K562 (cell line): Measurements from ENCODE around the gene SETX. TPM values are rescaled to one million over a fixed set of nuclear protein-coding genes. Genes with fewer than 3 reads are reported as not detected.
A peak's percentile ranks its signal among the peaks of the same experiment; 100 is the strongest.

Experiments
- ATAC-seq: fragments of 200-7000 bp; cut with Tn5 transposase; 3 replicates; pipeline ENCODE4 v1.9.1; 2020; ENCODE audit warnings: moderate library complexity
- BruUV-seq: library from RNA; stranded (reverse); fragments of 400-500 nt; replicated peaks from 2 replicates; lab custom pipeline; 2021; lab: Mats Ljungman, UMichigan
- CTCF ChIA-PET: fragments of 300-600 bp; formaldehyde crosslinking; extraction: SDS; loops from one replicate; lab custom pipeline; 2021; ENCODE audit warnings: low intra/inter-chr PET ratio; lab: Yijun Ruan, JAX
- POLR2A ChIA-PET: fragments of 300-600, 350-650 bp; sonication (Branson Sonifier 250); formaldehyde crosslinking; extraction: SDS; loops from one replicate; lab custom pipeline; 2021; ENCODE audit warnings: antibody characterized with exemption, inconsistent platforms; lab: Yijun Ruan, JAX
- DNase-seq, 4 experiments: peaks; one replicate each; pipeline versions ENCODE4 v3.0.0 to v3.0.0-alpha.2; 2011 to 2018; ENCODE audit warnings: low spot score in 3 of 4, mixed read lengths in 3 of 4; ENCODE audit errors: extremely low read depth in 1 of 4
- FAIRE-seq: peaks from 2 replicates; lab custom pipeline; 2011; peaks lifted over from hg19 to GRCh38; lab: Jason Lieb, UNC
- H2AFZ ChIP-seq: 2 replicates; pipeline ENCODE4 v1.6.0; 2011; ENCODE audit warnings: low read depth, low read length, control low read depth, inconsistent platforms
- H3K27ac ChIP-seq: fragments of 200-600 bp; 3 replicates; pipeline ENCODE4 v1.8.0; 2011; ENCODE audit warnings: low read depth, mild to moderate bottlenecking, control low read depth, inconsistent platforms, low read length, moderate library complexity, mixed read lengths; ENCODE audit errors: extremely low read depth
- H3K27me3 ChIP-seq, 2 experiments: fragments of 300-600 bp in 1 of 2; 2 replicates in 1 of 2; 3 replicates in 1 of 2; pipeline versions ENCODE4 v1.6.0 to v1.8.0; 2011; ENCODE audit warnings: inconsistent platforms in 2 of 2, low read length in 2 of 2, mild to moderate bottlenecking in 1 of 2, mixed read lengths in 1 of 2, moderate library complexity in 1 of 2; ENCODE audit not compliant: control insufficient read depth in 2 of 2, insufficient read depth in 2 of 2
- H3K36me3 ChIP-seq: fragments of 300-600 bp; 3 replicates; pipeline ENCODE4 v1.8.0; 2011; ENCODE audit warnings: mild to moderate bottlenecking, low read length, inconsistent platforms; ENCODE audit not compliant: control insufficient read depth, insufficient read depth
- H3K4me1 ChIP-seq, 2 experiments: fragments of 200-600 bp in 1 of 2; replicated peaks in 1 of 2; 2 replicates in 1 of 2; 3 replicates in 1 of 2; pipeline versions ENCODE4 v1.5.1 to v1.8.0; 2011; ENCODE audit warnings: inconsistent platforms in 2 of 2, low read length in 2 of 2, mild to moderate bottlenecking in 1 of 2, mixed read lengths in 1 of 2, moderate library complexity in 1 of 2; ENCODE audit not compliant: control insufficient read depth in 2 of 2, insufficient read depth in 2 of 2
- H3K4me2 ChIP-seq: 2 replicates; pipeline ENCODE4 v1.6.1; 2011; ENCODE audit warnings: low read length, control low read depth, inconsistent platforms, mixed read lengths; ENCODE audit not compliant: insufficient read depth
- H3K4me3 ChIP-seq: fragments of 200-600 bp; sonication (generic), shearing (Covaris generic); 2 replicates; pipeline ENCODE4 v1.5.1; 2016; ENCODE audit warnings: control low read depth, inconsistent platforms
- H3K79me2 ChIP-seq: fragments of 200-600 bp; 3 replicates; pipeline ENCODE4 v1.8.0; 2011; ENCODE audit warnings: low read length, inconsistent platforms; ENCODE audit not compliant: control insufficient read depth, insufficient read depth
- H3K9ac ChIP-seq, 2 experiments: 2 replicates each; pipeline versions ENCODE4 v1.6.0 to v1.6.1; 2011; ENCODE audit warnings: low read depth in 2 of 2, low read length in 2 of 2, control low read depth in 1 of 2, inconsistent platforms in 1 of 2, mild to moderate bottlenecking in 1 of 2, mixed read lengths in 1 of 2; ENCODE audit not compliant: insufficient read depth in 1 of 2
- H3K9me1 ChIP-seq: one replicate; pipeline ENCODE4 v1.6.0; 2011; ENCODE audit warnings: inconsistent platforms, mild to moderate bottlenecking, low read length, moderate library complexity; ENCODE audit not compliant: control insufficient read depth, insufficient read depth
- H3K9me3 ChIP-seq: replicated peaks from 2 replicates; pipeline ENCODE4 v1.5.1; 2011; ENCODE audit warnings: low read depth, low read length, inconsistent platforms; ENCODE audit not compliant: control insufficient read depth, insufficient read depth
- H4K20me1 ChIP-seq: replicated peaks from 2 replicates; pipeline ENCODE4 v1.6.1; 2011; ENCODE audit warnings: low read length, inconsistent platforms, mixed read lengths; ENCODE audit not compliant: control insufficient read depth, insufficient read depth
- ETV1 ChIP-seq: fragments of 450-650 bp; conservative IDR thresholded peaks from 2 replicates; pipeline ENCODE4 v1.6.1; 2016; ENCODE audit warnings: missing genetic modification characterization, control low read depth, low read depth, missing compliant biosample characterization
- FOXA1 ChIP-seq: fragments of 450-650 bp; IDR thresholded peaks from 2 replicates; pipeline ENCODE4 v1.6.1; 2016; ENCODE audit warnings: mild to moderate bottlenecking, borderline replicate concordance
- POLR2AphosphoS2 ChIP-seq: IDR thresholded peaks from 2 replicates; pipeline ENCODE4 v1.6.1; 2012; ENCODE audit warnings: low read length, improper control_type of control experiment
- WGBS: fragments of 100-300 bp; shearing (Covaris generic); methylation state at CpG from one replicate; pipeline ENCODE4 v1.1.6; 2016; ENCODE audit warnings: low coverage, mixed read lengths; ENCODE audit not compliant: insufficient coverage; ENCODE audit errors: missing lambda C conversion rate; 5-methylcytosine and 5-hydroxymethylcytosine counted together
- in situ Hi-C: fragments of 300-500 bp; cut with MboI; formaldehyde crosslinking; loops from 4 replicates; pipeline ENCODE4 v1.15.0; 2018; ENCODE audit warnings: inconsistent platforms, mixed read lengths
- intact Hi-C: fragments of 100-400 bp; cut with micrococcal nuclease; formaldehyde crosslinking; loops from 2 replicates; pipeline ENCODE4 v1.14.2; 2022
- polyA plus RNA-seq, 8 experiments: library from polyadenylated mRNA; depleted of rRNA in 4 of 8; stranded (reverse) in 5 of 8; unstranded in 3 of 8; fragments of >200 nt; fragmentation: Nextera tagmentation in 2 of 8; fragmentation: Illumina TruSeq in 1 of 8; extraction: Ambion mirVana in 2 of 8; extraction: Trizol in 1 of 8; gene quantifications; 2 replicates each; pipeline versions ENCODE4 v1.2.1 to v1.2.3, GENCODE V29; 2011 to 2014; ENCODE audit warnings: inconsistent platforms in 1 of 8, missing spikeins in 1 of 8
- total RNA-seq, 7 experiments: library from RNA; depleted of rRNA in 6 of 7; stranded (reverse); fragments of >200 nt in 6 of 7; fragmentation: Illumina TruSeq in 2 of 7; extraction: Trizol in 2 of 7; gene quantifications; 2 replicates each; pipeline versions ENCODE4 v1.2.1 to v1.2.3, GENCODE V29; 2011 to 2021; ENCODE audit warnings: low replicate concordance in 1 of 7
- TF ChIP-seq, protein P1 (sequence below): sonication (generic); formaldehyde crosslinking; IDR thresholded peaks from 2 replicates; pipeline ENCODE4 v1.9.0; 2022; ENCODE audit warnings: mild to moderate bottlenecking, missing genetic modification reagents

Gene SETX
- total and polyA plus RNA-seq, 9 of the 15 experiments (the other 6 are each of a cell fraction or from before 2014, with no cell fraction given) = 8.7 to 45.7 (median 28.7) TPM

DNA sequence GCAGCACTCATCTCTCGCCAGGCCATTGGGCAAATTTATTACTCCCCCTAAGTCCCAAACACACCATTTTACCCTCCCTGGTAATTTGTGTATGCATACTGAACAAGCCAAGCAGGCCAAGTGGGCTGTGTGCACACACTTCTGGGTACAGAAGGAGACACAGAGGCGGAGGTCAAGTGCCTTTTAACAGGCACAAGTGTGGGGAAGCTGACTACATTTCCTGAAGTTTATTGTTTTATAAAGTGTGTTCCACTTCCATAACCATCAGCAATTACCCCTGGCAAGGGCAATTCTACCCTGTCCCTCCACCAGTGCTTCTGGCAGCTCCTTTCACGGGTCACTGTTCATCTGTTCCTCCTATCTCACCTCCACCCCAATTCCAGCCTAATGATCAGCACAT is 93.9 kb downstream of the SETX start:
- H3K9ac ChIP-seq = no peak overlapping the region
- TF ChIP-seq ETV1 (tag) = no peak
- TF ChIP-seq POLR2AphosphoS2 = peak; percentile 70; the same call in 1 of the 2 replicates
- peaks cover 0 to 14% of the 10 kb centered on the region in 2 experiments; a peak in 3 of 5 replicates for H3K4me1 ChIP-seq
- H4K20me1 ChIP-seq = peaks cover 4% of the 10 kb centered on the region; the same call in 1 of the 2 replicates
- H3K9me3 ChIP-seq = no peaks in the 10 kb centered on the region
- in situ Hi-C loops = no loop called here
- CTCF ChIA-PET = no interaction called here
- H3K36me3 ChIP-seq = peaks cover 31% of the 10 kb centered on the region; the same call in 2 of the 3 replicates
- H3K27ac ChIP-seq = no peak overlapping the region
- peaks cover 3% of the 10 kb centered on the region for H3K9me1 ChIP-seq
- POLR2A ChIA-PET = no interaction called here
- H3K4me2 ChIP-seq = no peak overlapping the region
- H2AFZ ChIP-seq = no peak overlapping the region
- intact Hi-C loops = no loop called here
- FAIRE-seq (no peak), DNase-seq (no peak), ATAC-seq (no peak)
- no peaks in the 10 kb centered on the region for H3K27me3 ChIP-seq
- no peak overlapping the region for H3K4me3 ChIP-seq
- BruUV-seq = no TSS peak
- no peaks in the 10 kb centered on the region for H3K79me2 ChIP-seq
- WGBS = 48% methylated on average over 3 of the region's 3 CpGs

DNA sequence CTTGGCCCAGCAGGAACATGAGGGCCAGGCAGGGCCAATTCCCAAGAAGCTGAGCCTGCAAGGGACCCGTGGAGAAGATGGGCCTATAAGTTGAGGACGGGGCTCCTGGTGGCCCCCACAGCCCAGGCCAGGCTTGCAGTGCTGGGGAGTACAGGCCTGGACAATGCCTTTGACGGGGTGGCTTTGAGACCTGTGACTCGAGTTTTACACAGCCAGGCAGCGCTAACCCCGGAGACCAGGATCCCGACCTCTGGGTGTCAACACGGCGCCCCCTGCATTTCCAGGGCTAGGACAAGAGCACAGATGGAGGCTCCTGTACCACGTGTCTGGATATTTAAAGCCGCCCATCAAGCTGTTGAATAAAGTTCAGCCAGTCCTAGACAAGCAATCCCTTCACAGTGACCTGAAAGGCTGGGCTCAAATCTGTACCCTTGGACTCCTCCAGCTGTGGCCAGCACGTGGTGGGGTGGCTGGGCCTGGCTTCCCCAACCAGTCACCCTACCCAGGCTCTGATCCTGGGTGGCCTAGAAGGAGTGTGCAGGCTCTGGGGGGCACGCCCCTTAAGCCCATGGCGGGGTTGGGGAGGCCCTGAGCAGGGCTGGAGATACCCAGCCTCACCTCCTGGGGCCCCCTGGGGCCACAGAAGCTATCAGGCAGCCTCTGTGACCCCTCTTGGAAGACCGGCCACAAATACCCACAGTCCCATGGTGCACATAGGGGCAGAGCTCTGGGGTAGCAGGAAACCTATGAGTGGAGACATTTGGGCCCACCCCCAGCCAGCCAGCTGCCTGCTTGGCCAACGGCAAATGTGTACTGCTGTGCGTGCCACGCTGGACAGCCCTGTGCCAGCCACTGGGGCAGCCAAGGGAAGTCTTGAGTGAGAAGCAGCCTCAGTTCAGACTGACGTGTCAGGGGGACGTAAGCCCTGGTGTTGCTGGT is 104.2 kb downstream of the SETX start:
- H3K27ac ChIP-seq = no peak overlapping the region
- no peak overlapping the region for H3K4me3 ChIP-seq
- no peaks in the 10 kb centered on the region for H3K9me3 ChIP-seq
- no peak for TF ChIP-seq FOXA1
- TF ChIP-seq, protein P1, sequence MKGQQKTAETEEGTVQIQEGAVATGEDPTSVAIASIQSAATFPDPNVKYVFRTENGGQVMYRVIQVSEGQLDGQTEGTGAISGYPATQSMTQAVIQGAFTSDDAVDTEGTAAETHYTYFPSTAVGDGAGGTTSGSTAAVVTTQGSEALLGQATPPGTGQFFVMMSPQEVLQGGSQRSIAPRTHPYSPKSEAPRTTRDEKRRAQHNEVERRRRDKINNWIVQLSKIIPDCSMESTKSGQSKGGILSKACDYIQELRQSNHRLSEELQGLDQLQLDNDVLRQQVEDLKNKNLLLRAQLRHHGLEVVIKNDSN (CRISPR knock-in tag) = peak; percentile 40; the same call in 1 of the 2 replicates
- FAIRE-seq (no peak), DNase-seq (no peak), ATAC-seq (no peak; the same call in 2 of the 3 replicates)
- H3K4me2 ChIP-seq = no peak overlapping the region
- no peak overlapping the region for H3K9ac ChIP-seq
- ChIA-PET POLR2A (interaction anchor here (0.5 kb wide), 1 partner anchor 506 kb away, joined by 3 read pairs; no protein-coding TSS in a partner anchor), CTCF (no interaction called here)
- intact Hi-C loops (loop anchor here (5.0 kb wide), 2 partner anchors 83 to 493 kb away; no protein-coding TSS in a partner anchor), in situ Hi-C loops (loop anchor here (5.0 kb wide), 1 partner anchor 488 kb away; no protein-coding TSS in a partner anchor)
- no peak overlapping the region for H2AFZ ChIP-seq
- peaks cover 0 to 7% of the 10 kb centered on the region in 2 experiments; a peak in 2 of 5 replicates for H3K4me1 ChIP-seq
- no TSS peak for BruUV-seq
- no peaks in the 10 kb centered on the region for H3K9me1 ChIP-seq
- no peaks in the 10 kb centered on the region for H3K36me3 ChIP-seq
- WGBS = 17% methylated on average over 20 of the region's 20 CpGs
- H3K79me2 ChIP-seq = no peaks in the 10 kb centered on the region
- peaks cover 7 to 38% of the 10 kb centered on the region in 2 experiments; a peak in 4 of 5 replicates for H3K27me3 ChIP-seq
- H4K20me1 ChIP-seq = no peaks in the 10 kb centered on the region; the same call in 1 of the 2 replicates
